ENCODE data around the gene TRAF5.

The TRAF5 gene

GRCh38 chr1:211328084-211328694 lies 1.6 kb downstream of the TRAF5 start:
- no peak for DNase-seq (ENCODE audit: low read depth, low spot score)

- no peak for DNase-seq (ENCODE audit: low read depth, low spot score)
Observed at GRCh38 chr1:211328866-211329475, 2.3 kb downstream of the TRAF5 start.

- DNase-seq (ENCODE audit: low read depth, low spot score), result no peak
Observed at GRCh38 chr1:211329764-211330201, 3.1 kb downstream of the TRAF5 start.

- DNase-seq (ENCODE audit: low read depth, low spot score), result no peak
Observed at GRCh38 chr1:211330282-211330936, 3.8 kb downstream of the TRAF5 start.

- DNase-seq (ENCODE audit: low read depth, low spot score), result no peak
Observed at GRCh38 chr1:211331011-211331709, 4.5 kb downstream of the TRAF5 start.

GRCh38 chr1:211332036-211332616 lies 5.5 kb downstream of the TRAF5 start:
- no peak for DNase-seq (ENCODE audit: low read depth, low spot score)

GRCh38 chr1:211332830-211333229 lies 6.2 kb downstream of the TRAF5 start:
- no peak for DNase-seq (ENCODE audit: low read depth, low spot score)

DNA sequence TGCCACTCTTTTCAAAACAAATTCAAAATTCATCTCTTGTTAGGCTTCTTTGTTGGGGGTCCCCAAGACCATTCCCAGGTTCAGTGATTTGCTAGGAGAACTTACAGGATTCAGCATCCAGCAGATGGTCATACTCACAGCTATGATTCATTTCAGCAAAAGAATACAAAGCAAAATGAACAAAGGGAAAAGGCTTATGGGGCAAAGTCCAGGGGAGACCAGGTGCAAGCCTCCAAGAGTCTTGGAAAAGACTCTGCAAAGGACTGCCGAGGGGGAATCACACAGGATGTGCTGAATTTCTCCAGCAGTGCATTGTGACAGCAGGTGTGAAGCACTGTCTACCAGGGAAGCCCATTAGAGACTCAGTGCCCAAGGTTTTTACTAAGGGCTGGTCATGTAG lies 7.3 kb downstream of the TRAF5 start:
- no peak for DNase-seq (ENCODE audit: low read depth, low spot score)

- no peak for DNase-seq (ENCODE audit: low read depth, low spot score)
Observed at GRCh38 chr1:211334986-211335385, 8.4 kb downstream of the TRAF5 start.

- no peak for DNase-seq (ENCODE audit: low read depth, low spot score)
Observed at GRCh38 chr1:211335522-211336157, 9.0 kb downstream of the TRAF5 start.

DNA sequence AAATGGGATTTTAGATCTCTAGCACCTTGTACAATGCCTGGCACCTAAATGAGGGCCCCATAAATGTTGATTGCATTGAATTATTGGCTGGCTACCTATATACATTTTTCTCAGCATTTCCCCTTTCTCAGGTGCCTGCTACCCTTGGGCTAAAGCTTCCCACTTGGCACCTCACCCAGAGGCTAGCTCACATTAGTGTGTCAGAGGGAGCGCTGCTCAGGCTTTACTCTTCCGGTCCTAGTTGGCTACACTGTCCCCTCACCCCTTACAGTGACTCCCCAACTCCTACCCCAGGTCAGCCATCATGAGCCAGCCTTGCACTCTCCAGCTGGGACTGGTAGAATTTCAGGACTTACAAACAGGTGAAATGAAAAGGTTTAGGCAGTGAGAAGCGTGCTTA lies 9.5 kb downstream of the TRAF5 start:
- DNase-seq (ENCODE audit: low read depth, low spot score), result no peak

DNA sequence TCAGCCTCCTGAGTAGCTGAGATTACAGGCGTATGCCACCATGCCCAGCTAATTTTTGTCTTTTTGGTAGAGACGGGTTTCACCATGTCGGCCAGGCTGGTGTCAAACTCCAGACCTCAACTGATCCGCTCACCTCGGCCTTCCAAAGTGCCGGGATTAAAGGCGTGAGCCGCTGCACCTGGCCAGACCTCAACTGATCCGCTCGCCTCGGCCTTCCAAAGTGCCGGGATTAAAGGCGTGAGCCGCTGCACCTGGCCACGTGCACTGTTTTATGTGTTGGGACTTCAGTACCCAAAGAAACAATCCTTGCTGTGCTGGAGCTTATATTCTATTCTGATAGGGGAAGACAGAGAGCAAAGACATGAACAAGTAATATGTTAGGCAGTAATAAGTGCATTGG lies 10.1 kb downstream of the TRAF5 start:
- no peak for DNase-seq (ENCODE audit: low read depth, low spot score)

DNA sequence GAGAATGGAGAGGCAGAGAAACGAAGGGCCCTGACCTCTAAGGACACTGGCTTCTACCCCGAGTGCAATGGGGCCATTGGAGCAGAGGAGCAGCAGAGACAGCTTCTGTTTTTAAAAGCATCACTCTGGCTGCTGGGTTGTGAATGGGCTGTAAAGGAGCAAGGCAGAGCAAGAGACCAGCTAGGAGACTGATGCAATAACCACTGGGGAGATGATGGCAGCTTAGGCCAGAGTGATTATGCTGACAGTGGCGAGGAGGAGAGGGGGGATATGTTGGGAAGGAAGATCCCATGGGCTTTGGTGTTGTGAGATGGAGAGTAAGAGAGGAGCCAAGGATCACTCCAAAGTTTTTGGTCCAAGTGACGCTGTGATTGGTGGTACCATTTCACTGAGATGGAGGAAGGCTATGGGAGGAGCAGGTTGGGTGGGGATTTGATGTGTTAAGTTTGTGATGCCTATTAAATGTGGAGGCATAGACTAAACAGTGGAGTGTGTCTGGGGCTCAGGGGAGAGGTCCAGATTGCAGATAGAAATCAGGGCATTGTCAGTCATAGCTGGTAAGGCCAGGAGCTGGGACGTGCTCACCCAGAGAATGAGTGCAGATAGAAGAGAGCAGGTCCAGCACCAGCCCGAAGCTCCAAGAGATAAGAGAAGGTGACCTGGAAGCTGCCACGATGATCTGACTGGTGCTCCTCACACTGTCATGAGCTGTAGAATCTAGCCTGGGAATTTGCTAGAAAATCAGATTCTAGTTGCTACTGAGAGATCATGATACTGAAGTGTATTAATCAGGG lies 11.0 kb downstream of the TRAF5 start:
- no peak for DNase-seq (ENCODE audit: low read depth, low spot score)

GRCh38 chr1:211338224-211338620 lies 11.6 kb downstream of the TRAF5 start:
- no peak for DNase-seq (ENCODE audit: low read depth, low spot score)

GRCh38 chr1:211339631-211340041 lies 13.0 kb downstream of the TRAF5 start:
- no peak for DNase-seq (ENCODE audit: low read depth, low spot score)

- DNase-seq (ENCODE audit: low read depth, low spot score), result no peak
Observed at GRCh38 chr1:211340622-211341507, 14.2 kb downstream of the TRAF5 start.

DNA sequence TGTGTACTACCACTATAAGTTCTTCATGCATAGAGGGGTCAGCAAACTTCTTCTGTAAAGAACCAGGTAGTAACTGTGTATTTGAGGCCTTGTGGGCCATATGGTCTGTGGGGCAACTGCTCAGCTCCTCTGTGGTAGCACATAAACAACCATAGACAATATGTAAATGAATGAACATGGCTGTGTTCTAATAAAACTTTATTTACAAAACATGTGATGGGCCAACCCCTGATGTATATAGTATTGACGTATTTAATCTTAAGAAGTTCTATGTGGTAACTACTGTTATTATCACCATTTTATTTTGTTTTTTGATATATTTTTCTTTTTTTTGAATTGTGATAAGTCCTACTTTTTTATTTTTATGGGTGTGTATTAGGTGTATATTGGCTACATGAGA lies 15.4 kb downstream of the TRAF5 start:
- DNase-seq (ENCODE audit: low read depth, low spot score), result no peak

DNA sequence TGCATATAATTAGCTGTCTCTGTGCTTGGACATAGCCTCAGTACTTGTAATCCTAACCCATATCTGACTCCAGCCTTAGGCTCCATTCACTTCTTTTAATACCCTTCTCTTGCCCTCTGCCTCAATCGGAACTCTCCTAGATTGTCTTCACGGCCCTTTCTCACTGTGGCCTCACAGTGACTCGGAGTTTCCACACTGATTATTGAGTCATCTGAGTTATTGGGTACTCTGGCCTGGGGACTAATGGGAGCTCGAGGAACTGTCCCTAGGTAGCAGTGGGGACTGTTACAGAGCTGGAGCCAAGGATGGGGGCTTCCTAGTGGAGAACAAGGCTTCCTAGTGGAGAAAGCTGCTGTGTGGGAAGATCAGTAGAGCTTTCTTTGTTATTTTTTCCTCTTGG lies 17.0 kb downstream of the TRAF5 start:
- DNase-seq (ENCODE audit: low read depth, low spot score), result no peak

DNA sequence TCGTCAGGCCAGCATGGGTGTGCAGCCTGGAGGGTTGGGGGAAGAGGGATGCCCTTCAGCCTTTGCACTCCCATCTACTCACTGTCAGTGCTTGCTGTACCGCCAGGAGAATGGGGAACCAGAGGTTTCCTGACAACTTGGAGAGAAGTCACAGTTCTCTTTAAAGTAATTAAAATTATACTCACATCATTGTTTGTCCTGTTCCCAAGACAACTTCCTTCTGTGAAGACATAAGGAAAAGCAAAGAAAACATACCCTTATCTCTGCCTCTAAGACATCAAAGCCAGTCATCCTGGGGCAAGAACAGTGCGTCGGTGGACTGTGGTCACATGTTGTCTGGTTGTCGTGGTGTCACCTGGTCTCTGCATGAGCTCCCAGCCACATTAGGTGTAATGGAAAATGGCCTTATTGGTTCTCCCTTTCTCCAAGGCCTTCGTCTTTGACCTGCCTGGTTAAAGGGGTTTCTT lies 17.6 kb downstream of the TRAF5 start:
- no peak for DNase-seq (ENCODE audit: low read depth, low spot score)

DNA sequence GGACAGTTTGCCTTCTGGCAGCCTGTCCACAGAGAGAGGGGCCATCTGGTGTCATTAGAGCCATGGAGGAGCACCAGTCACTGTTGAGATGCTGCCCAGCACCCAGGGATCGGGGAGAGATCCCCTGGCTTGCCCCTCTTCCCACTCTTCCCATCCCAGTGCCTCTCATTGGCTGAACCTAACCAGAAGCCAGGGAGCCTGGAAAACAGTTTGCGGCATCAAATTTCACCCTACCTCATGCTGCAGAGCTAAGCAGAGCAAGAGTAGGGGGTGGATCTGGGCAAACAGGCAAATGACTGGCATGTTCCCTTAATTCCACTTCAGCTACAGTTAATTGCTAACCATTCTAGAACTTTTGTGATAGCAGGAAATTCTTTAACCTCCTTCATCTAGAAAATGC lies 19.1 kb downstream of the TRAF5 start:
- DNase-seq (ENCODE audit: low read depth, low spot score), result no peak
